Activated CD4-positive, CD25-positive, alpha-beta regulatory T cell treated with anti-CD3 and anti-CD28 coated beads, Interleukin-2, amount 50 U/mL, for 16 hours (primary cell): ENCODE data around the gene MXI1.

Experiments
- DNase-seq: peaks from one replicate; pipeline ENCODE4 v3.0.0-alpha.2; 2020; ENCODE audit warnings: low read depth, low spot score

The MXI1 gene

DNA sequence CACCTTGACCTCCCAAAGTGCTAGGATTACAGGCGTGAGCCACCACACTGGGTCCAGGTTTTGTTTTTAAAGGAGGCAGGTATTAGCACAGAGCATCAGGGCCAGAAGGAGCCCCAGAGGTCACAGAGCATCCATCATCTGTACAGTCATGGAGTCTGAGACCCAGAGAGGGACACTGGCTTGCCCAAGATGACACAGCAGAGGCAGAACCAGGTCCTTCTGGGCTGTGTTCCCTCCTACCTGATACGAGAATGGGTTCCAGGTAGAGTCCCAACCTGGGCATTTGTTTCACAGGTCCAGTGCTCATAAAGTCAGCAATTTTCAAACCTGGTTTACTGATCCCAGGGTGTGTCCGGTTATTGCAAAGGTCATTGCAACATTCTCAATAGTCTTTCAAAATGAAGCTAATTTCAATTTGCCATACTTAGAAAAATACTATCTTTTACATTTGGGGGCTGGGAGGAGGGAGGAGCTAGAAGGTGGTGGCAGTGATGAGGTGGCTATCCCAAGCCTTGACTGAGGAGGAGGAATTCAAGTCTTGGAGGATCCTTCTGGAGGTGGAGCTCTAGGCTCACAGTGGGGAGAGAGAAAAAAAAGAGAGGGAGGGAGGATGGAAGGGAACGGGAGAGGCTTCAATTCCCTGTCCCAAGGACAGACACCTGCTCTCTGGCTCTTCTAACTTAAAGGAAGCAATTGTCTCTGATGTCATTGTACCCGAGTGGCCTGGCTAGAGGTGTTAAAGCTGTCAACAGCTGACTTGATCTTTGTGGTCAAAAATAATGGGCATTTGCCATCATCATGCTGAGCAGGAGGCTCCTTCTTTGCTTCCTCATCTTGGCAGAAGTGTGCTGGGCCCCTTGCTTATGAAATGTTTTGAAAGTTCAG, 8.1 kb downstream of the MXI1 start:
- no peak for DNase-seq

- DNase-seq, result no peak
Measured at GRCh38 chr10:110216240-110216639, 8.8 kb downstream of the MXI1 start.

- DNase-seq, result no peak
Measured at GRCh38 chr10:110216942-110217661, 9.7 kb downstream of the MXI1 start.

GRCh38 chr10:110217662-110218008, 10.2 kb downstream of the MXI1 start:
- DNase-seq, result no peak

DNA sequence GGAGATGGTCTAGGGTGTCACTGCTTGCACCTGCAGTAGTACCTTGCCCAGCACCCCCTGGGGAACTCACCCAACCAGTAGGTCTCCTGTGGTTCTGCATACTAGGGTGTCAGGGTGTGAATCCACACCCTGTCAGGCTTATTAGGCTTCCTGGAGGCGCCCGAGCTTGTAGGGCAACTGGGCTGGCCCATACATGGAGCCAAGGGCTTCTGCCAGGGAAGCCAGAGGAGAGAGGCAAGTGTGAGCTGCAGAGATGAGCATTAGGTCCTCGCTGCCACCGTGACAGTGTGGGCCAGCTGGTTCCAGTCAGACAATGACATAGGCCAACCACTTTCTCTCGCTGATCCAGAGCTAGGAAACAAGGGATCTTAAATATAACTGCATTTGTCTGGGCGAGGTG, 11.2 kb downstream of the MXI1 start:
- DNase-seq, result no peak

- no peak for DNase-seq
Measured at GRCh38 chr10:110219884-110220283, 12.5 kb downstream of the MXI1 start.

DNA sequence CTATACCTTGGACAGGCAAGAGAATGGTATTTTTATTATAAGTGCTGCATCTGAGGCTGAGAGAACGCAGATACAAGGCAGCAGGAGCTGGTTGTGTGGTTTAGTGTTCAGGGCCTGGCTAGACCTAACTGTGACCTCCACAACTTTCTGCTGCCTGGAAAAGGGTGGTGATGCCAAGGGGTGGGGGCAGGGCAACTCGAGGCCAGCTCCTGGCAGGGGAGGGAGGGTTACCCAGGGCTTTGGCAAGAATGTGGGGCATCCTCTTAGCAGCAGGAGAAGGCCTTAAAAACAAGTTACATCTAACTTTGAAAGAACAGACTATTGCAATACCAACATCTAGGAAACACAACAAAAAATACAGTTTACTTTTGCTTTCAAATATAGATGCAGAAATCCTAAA, 13.0 kb downstream of the MXI1 start:
- DNase-seq, result no peak

GRCh38 chr10:110221044-110221720, 13.8 kb downstream of the MXI1 start:
- no peak for DNase-seq

DNA sequence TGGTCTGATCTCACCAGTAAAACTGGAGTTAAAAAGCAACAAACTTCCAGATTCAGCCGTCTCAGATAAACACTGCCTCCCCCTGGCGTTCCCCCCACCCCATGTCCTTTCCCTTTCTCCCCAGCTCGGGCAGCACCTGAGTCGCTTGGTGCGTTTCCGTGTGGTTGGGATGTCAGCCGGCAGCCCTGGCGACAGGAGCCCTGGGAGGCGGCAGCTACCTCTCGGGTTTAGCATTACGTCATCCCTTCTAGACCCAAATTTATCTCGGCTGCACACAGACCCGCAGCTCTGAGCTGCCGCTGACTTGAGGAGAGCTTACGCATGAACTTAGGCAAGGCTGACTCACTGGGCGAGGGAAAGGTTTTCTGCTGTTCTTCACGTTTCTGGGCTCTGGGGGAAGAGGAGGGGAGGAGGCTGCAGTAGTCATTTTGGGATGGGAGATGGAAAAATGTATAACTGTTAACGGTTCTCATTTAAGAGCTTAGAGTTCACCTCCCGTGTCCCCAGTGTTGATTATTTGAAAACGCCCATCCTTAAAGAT, 14.4 kb downstream of the MXI1 start:
- DNase-seq, result no peak

GRCh38 chr10:110222641-110223297, 15.4 kb downstream of the MXI1 start:
- DNase-seq, result no peak

DNA sequence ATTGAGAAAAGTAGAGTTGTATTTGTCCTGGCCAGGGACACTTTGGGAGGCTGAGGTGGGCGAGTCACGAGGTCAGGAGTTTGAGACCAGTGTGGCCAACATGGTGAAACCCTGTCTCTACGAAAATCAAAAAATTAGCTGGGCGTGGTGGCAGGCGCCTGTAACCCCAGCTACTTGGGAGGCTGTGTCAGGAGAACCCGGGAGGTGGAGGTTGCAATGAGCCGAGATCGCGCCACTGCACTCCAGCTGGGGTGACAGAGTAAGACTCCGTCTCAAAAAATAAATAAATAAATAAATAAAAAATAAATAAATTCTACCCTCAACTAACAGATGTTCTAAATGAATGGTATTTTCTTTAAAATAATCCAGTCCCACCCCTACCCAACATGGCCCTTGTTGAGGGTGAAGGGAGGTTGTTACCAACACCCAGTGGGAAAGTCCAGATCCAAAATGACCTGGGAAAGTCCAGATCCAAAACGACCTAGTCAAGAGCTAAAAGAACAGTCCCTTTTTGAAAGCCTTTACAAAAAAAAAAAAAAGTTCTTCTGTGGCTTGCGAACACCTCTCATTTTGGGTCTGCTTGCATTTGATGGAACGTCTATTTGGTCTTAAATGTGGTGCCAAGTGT, 16.0 kb downstream of the MXI1 start:
- no peak for DNase-seq

DNA sequence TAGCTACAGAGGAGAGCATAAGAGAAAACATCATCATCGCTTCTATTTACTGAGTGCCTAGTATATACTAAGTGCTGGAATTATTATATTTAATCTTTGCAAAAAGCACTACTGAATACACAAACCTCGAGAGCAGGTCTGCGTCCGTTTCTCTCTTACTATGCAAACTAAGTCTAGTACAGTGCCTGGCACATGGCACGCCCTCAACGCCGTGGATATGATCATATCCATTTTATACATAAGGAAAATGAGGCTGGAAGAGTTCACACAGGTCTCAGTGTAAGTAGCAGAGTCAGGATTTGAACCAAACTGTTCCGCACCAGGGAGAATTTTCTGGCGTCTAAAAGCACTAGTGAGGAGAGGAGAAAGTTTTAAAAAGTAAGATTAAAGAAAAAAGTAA, 17.6 kb downstream of the MXI1 start:
- no peak for DNase-seq

GRCh38 chr10:110225441-110225755, 18.0 kb downstream of the MXI1 start:
- DNase-seq, result no peak

- peak; percentile 82 for DNase-seq
Measured at GRCh38 chr10:110225756-110226542, 18.5 kb downstream of the MXI1 start.

DNA sequence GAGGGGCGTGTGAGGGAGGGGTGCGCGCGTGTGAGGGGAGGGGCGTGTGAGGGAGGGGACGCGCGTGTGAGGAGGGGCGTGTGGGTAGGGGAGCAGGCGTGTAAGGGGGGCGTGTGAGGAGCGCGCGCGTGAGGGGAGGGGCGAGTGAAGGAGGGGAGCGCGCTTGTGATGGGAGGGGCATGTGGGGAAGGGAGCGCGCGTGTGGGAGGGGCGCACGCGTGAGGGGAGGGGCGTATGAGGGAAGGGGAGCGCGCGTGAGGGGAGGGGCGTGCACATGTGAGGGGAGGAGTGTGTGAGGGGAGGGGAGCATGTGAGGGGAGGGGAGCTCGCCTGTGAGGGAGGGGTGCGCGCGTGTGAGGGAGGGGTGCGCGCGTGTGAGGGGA, 19.1 kb downstream of the MXI1 start:
- peak; percentile 77 for DNase-seq

DNA sequence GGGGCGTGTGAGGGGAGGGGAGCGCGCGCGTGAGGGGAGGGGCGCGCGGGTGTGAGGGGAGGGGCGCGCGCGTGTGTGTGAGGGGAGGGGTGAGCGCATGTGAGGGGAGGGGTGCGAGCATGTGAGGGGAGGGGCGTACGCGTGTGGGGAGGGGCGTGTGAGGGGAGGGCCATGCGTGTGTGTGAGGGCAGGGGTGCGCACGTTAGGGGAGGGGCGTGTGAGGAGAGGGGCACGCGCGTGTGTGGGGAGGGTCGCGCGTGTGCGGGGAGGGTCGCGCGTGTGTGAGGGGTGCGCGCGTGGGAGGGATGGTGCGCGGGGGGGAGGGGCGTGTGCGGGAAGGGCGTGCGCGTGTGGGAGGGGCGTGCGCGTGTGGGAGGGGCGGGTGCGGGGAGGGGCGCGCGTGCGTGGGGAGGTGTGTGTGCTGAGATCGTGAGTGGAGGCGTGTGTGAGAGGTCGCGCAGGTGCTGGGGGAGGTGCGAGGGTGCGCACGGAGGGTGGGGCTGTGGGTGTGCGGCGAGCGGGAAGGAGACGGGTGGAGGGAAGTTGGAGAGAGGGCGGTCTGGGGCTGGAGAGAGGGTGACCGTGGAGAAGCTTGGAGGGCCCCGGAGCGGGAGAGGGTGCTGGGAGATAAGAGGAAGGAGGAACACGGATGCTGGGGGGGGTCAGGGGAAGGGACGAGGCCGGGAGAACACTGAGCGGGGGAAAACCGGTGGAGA, 19.7 kb downstream of the MXI1 start:
- peak; percentile 45 for DNase-seq

DNA sequence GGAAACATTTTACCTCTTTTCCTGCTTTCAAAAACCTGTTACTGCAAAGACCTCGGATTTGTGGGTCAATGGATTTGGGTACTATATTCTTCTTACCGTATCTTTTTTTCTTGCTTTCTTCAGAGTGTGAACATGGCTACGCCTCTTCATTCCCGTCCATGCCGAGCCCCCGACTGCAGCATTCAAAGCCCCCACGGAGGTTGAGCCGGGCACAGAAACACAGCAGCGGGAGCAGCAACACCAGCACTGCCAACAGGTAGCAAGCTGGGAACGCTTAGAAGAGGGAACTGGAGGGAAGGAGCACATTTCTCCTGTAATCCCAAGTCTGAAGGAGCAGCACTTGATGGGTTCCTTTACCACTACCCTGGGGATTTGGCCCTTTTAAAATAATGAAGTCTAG, 20.7 kb downstream of the MXI1 start:
- DNase-seq, result no peak

DNA sequence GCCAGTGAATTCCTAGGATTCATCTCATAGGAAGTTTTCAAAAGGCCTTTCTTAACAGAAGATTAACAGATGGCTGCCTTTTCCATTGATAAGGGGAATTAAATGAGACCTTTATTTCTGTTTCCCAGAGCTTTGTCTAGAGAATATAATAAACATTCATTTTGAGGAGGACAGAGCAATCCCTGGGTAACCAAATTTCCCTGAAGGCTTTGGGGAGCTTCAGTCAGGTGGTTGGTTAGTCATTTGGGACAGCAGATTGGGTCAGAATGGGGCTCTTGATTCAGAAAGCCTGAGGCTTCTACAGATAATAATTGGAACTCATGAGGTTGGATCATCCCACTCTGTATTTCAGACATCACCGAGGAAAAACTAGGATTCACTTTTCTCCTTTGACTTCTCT, 21.8 kb downstream of the MXI1 start:
- no peak for DNase-seq

- no peak for DNase-seq
Measured at GRCh38 chr10:110233846-110234245, 26.4 kb downstream of the MXI1 start.

- DNase-seq, result no peak
Measured at GRCh38 chr10:110237894-110238480, 30.6 kb downstream of the MXI1 start.
